Posterior cingulate gyrus (tissue), 11 donors: ENCODE data around the gene DOP1B.
"Not testable (repeated sequence)": the region's sequence is repeated elsewhere in the genome, so short reads cannot be mapped to it uniquely, and the experiment has no call there.

Experiments used
- DNase-seq, 10 donors: peaks; one replicate each; pipeline versions ENCODE4 v3.0.0 to v3.0.0-alpha.2; 2020 to 2021; ENCODE audit warnings: mixed read lengths in 3 of 10
- intact Hi-C: fragments of 100-400 bp; cut with DNase I; formaldehyde crosslinking; loops from one replicate; pipeline ENCODE4 v1.15.1; 2023

DOP1B gene

DNA sequence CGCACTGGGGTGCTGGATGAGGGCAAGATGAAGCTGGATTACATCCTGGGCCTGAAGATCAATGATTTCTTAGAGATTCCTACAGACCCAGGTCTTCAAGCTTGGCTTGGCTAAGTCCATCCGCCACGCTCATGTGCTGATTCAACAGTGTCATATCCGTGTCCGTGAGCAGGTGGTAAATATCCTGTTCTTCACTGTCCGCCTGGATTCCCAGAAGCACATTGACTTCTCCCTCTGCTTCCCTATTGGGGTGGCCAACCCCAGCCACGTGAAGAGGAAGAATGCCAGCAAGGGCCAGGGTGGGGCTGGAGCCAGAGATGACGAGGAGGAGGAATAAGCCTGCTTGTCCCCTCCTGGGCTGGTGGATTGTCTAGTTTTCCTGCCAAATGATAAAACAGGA is 23.9 kb upstream of the DOP1B start:
- no peak for DNase-seq
- intact Hi-C loops: no loop called here

DNA sequence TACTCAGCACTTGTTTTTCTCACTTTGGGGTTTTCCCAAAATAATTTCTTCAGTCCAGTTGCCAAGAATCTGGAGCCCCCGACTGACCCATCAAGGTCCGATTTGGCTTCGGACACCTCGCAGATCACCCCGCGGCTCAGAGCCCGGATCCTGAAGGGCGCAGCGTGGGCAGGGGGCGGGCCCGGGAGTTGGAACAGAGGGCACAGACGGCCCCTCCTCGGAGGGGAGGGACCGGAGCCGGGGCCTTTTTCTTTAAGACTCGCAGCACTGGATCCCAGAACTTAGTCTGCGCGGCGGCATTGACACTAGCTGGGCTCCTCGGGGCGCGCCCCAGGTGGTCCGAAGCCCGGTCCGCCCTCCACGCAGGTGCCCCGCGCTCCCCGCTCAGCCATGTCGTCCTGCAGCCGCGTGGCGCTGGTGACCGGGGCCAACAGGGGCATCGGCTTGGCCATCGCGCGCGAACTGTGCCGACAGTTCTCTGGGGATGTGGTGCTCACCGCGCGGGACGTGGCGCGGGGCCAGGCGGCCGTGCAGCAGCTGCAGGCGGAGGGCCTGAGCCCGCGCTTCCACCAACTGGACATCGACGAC is 21.7 kb upstream of the DOP1B start, which contains the start of gene CBR3:
Gene CBR3, plus strand, starts transcription at position 277 of the 588 bp plus-strand sequence. Its CDS starts 114 bp downstream, at position 391.
- DNase-seq: peak in 9 of 10 donors; percentile 32 to 91 (median 49)
- intact Hi-C loops: no loop called here

DNA sequence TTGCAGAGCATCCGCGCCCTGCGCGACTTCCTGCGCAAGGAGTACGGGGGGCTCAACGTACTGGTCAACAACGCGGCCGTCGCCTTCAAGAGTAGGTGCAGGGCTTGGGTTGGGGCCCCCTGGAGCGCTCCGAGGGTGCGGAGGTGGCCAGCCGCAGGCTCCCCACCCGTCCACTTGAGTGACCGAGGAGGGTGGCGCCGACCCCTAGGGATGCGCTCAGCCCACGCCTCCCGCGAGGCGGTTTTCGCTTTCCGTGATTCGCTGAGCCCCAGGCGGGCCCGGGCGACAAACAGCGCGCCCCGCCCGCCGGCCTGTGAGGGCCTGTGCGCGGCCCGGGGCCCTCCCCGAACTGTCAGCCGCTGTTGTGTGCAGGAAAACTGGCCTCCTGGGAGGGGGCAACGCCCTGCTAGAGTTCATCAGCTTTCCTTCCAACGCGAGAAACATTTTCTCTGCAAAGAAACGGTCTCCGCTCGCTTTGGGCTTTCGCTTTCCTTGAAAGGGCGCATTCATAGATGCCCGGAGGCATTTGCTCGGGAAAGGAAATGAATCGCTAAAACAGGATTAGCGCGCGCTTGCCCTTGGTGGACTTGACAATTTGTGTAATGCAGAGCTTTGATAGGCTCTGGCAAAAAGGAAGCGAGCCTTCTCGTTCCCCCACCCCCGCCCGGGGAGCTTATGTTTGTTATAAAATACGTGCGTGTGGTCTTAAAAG is 21.1 kb upstream of the DOP1B start:
- DNase-seq: peak; percentile 52 to 96 (median 72)
- intact Hi-C loops: no loop called here

DNA sequence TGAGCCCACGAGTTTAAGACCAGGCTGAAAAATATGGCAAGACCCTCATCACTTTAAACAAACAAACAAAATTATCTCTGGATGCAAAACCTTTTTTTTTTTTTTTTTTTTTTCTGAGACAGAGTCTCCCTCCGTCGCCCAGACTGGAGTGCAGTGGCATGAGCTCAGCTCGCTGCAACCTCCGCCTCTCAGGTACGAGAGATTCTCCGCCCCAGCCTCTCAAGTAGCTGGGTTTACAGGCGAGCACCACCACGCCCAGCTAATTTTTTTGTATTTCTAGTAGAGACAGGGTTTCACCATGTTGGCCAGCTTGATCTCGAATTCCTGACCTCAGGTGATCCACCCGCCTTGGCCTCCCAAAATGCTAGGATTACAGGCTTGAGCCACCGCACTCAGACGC is 16.8 kb upstream of the DOP1B start:
- intact Hi-C loops: loop anchor here (5.0 kb wide), 2 partner anchors 68 to 193 kb away; no protein-coding TSS in a partner anchor
- DNase-seq: peak in 1 of 10 donors; percentile 65

DNA sequence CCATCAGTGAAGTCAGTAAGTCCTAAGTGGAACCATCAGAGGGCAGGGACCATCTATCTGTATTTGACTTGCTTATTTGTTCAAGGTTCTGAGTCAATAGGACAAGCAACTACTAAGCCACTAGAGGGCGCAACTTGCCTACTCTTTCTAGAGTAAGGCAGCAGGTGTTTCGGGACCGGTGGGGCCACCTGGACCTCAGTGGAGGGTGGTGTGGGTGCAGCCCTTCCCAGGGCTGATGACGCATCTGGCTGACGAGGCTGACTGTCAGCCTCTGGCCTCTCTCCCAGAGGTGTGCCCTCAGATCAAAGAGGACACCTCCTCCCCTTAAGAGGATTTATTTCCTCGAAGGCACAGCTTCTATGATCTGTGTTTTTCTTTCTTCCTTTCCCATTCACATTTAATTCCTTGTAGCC is 15.1 kb upstream of the DOP1B start:
- DNase-seq: peak in 9 of 10 donors; percentile 17 to 91 (median 72)
- intact Hi-C loops: loop anchor here (5.0 kb wide), 2 partner anchors 66 to 191 kb away; no protein-coding TSS in a partner anchor

DNA sequence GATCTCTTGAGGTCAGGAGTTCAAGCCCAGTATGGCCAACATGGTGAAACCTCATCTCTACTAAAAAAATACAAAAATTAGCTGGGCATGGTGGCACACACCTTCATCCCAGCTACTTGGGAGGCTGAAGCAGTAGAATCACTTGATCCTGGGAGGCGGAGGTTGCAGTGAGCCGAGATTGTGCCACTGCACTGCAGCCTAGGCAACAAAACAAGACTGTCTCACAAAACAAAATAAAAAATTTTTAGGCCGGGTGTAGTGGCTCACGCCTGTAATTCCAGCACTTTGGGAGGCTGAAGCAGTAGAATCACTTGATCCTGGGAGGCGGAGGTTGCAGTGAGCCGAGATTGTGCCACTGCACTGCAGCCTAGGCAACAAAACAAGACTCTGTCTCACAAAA is 12.4 kb upstream of the DOP1B start:
- DNase-seq: not testable (repeated sequence)
- intact Hi-C loops: loop anchor here (5.0 kb wide), 2 partner anchors 63 to 188 kb away; no protein-coding TSS in a partner anchor

DNA sequence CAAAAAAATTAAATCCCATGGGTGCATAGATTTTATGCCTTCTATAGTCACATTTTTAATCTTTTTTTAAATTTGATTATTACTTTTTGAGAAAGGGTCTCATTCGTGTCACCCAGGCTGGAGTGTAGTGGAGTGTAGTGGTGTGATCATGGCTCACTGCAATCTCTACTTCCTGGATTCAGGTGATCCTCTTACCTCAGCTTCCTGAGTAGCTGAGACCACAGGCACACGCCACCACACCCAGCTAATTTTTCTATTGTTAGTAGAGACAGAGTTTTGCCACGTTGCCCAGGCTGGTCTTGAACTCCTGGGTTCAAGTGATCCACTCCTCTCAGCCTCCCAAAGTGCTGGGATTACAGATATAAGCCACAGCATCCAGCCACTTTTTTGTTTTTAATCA is 11.4 kb upstream of the DOP1B start:
- DNase-seq: peak in 1 of 10 donors; percentile 4
- intact Hi-C loops: no loop called here

DNA sequence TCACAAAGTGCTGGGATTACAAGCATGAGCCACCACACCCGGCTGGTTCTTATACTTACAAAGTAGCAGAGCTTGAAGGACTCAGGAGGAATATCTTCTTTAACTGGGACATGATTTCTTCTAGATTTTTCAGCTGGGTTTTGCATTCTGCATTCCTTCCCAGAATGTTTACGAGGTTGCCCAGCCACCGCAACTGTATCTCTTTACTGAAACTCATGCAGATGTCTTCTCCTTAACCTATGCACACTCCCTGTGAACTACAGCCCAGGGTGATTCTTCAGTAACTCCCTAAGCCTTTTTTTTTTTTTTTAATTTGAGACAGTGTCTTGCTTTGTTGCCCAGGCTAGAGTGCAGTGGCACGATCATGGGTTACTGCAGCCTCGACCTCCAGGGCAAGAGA is 8.7 kb upstream of the DOP1B start:
- peak in 2 of 10 donors; percentile 14 to 37 for DNase-seq
- intact Hi-C loops: no loop called here

DNA sequence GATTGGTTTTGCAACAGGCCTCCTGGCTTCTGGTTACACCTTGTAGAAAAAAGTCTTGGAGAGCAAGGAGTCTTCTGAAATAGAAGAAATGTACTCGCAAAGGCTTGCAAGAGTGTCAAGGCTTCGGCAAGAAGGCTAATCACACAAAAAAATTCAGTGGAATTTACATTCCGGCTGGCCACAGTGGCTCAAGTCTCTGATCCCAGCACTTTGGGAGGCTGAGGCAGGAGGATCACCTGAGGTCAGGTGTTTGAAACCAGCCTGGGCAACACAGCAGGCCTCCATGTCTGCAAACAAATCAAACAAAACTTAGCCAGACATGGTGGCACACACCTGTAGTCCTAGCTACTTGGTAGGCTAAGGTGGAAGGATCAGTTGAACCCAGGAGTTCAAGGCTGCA is 7.7 kb upstream of the DOP1B start:
- intact Hi-C loops: no loop called here

DNA sequence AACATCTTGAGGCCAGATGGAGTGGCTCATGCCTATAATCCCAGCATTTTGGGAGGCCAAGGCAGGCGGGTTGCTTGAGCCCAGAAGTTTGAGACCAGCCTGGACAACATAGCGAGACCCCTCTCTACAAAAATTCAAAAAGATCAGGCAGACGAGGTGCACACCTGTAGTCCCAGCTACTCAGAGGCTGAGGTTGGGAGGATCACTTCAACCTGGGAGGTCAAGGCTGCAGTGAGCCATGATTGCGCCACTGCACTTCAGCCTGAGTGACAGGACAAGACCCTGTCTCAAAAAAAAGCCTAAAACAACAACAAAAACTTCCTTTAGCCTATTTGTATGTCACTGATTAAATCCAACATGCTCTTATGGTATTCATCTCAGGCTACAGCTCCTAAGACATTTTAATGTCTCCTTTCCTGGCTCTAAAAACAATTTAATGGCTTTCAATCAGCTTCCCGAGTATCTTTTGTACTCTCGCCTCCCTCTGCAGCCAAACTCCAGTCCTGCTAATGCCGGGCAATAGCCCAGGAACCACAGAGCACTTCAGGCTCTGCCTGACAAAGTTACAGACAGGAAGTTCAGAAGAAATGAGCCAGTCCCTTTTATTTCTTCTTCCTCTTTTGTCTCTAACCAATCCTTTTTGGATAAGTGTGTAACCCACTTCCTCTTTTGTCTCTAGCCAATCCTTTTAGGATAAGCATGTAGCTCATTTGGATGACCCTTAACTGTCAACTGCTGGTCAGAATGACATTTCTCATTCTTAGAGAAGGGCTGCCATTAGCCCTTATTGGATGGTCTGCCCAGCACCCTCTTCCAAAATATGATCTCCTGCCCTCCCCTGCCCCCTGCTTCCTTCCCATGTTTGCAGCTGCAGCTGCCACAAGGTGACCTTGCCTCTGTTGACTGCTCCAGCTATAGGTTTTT is 6.6 kb upstream of the DOP1B start:
- intact Hi-C loops: no loop called here
- DNase-seq: peak in 3 of 10 donors; percentile 29 to 79 (median 67)

More for the DNA sequence above, 7.7 kb upstream of the DOP1B start:
- peak in 1 of 10 donors; percentile 12 for DNase-seq

DNA sequence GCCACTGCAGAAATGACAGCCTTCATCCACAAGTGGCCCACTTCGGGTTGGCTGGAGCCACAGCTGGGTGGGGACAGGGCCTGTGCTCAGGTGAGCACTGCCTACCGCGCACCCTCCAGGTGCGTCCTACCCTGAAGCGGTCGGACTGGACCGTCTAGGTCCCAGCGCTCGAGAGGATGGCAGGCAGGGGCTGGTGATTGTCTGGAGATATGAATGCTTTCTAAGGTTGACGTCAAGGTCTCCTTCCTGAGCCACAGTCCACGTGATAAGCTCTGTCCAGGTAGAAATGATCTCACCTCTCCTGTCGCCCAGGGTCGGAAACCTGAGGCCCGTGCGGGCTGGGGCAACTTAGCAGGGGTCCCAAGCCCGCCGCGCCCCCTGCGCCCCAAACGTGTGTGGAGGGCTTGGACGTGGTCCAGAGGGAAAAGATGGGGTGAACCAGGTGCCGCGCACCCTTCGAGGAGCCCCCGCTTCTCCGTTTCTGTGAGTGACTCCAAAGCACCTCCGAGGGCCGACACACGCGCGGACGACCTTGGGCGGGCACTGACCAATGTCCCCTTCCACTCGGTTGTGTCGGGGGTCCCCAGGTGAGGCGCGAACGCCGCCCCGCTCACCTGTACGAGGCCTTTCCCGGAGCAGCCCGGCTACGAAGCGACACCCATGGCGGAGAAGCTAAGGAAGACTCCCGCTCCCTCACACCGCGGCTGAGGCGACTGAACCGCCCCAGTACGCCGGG is 853 bp upstream of the DOP1B start:
- peak in 1 of 10 donors; percentile 78 for DNase-seq
- intact Hi-C loops: no loop called here

DNA sequence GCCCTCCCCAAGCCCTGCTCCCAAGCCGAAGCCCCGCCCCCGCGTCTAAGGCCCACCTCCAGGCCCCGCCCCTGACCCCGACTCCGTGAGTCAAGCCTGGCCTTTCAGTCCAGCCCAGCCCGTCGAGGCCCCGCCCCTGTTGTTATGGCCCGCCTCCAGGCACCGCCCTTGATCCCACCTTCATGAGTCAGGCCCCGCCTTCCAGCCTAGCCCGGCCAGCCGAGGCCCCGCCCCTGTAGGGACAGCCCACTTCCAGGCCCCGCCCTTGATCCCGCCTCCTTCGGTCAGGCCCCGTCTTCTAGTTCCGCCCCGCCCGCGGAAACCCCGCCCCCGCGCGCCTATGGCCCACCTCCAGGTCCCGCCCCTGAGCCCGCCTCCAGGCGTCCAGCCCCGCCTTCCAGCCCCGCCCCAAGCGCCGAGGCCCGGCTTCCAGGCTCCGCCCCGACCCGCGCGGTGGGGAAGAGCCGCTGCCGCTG is 247 bp upstream of the DOP1B start:
- DNase-seq: peak; percentile 99 to 100 (median 100)
- intact Hi-C loops: no loop called here

DNA sequence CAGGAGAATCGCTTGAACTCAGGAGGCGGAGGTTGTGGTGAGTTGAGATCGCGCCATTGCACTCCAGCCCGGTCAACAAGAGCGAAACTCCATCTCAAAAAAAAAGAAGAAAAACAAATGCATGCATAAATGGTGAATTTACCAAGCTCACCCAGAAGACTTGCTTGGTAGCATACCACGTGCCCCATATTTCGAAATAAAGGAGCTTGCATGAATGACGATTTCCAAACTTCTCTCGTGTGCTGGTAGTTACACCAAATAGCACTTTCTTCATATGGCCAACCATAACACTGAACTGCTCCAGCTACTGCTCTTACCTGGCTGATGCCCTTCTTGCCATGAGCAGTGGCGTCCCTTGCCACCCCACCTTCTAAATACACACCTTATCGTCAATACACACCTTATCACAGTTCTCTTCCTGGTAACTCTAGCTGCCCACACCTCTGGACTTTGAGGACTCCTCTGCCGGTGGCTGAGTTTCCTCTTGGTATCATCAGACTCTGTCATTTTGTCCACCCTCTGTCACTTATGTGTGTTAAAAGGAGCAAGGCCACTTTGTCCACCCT is 2.8 kb downstream of the DOP1B start:
- intact Hi-C loops: no loop called here

DNA sequence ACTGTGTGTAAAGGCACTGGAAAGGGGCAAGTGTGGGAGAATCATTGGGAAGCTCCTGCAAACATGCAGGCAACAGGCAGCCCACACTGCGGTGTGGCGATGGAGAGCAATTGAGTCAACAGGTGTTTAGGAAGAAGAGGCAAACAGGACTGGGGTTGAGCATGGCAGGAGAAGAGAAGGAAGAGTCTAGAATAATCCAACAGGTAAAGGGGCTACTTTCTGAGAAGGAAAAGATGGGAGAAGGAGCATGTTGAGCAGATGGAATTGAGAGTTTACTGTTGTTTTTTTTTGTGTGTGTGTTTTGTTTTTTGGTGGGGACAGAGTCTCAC is 4.2 kb downstream of the DOP1B start:
- intact Hi-C loops: no loop called here

More for the DNA sequence above, 2.8 kb downstream of the DOP1B start:
- peak in 1 of 10 donors; percentile 13 for DNase-seq

DNA sequence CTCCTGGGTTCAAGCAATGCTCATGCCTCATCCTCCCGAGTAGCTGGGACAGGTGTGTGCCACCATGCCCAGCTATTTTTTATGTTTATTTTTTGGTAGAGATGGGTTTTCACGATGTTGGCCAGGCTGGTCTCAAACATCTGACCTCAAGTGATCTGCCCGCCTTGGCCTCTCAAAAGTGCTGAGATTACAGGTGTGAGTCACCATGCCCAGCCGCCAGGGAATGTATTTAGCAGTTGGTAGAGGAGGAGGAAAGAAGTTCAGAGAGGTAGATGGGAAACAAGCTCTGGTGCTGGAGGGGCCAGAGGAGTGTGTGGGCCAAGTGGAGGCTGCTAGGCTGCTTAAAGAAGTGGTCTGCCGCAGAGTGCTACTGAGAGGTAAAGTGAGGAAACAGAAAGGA is 6.0 kb downstream of the DOP1B start:
- intact Hi-C loops: no loop called here
- peak in 1 of 10 donors; percentile 37 for DNase-seq

More for the DNA sequence above, 4.2 kb downstream of the DOP1B start:
- no peak for DNase-seq

DNA sequence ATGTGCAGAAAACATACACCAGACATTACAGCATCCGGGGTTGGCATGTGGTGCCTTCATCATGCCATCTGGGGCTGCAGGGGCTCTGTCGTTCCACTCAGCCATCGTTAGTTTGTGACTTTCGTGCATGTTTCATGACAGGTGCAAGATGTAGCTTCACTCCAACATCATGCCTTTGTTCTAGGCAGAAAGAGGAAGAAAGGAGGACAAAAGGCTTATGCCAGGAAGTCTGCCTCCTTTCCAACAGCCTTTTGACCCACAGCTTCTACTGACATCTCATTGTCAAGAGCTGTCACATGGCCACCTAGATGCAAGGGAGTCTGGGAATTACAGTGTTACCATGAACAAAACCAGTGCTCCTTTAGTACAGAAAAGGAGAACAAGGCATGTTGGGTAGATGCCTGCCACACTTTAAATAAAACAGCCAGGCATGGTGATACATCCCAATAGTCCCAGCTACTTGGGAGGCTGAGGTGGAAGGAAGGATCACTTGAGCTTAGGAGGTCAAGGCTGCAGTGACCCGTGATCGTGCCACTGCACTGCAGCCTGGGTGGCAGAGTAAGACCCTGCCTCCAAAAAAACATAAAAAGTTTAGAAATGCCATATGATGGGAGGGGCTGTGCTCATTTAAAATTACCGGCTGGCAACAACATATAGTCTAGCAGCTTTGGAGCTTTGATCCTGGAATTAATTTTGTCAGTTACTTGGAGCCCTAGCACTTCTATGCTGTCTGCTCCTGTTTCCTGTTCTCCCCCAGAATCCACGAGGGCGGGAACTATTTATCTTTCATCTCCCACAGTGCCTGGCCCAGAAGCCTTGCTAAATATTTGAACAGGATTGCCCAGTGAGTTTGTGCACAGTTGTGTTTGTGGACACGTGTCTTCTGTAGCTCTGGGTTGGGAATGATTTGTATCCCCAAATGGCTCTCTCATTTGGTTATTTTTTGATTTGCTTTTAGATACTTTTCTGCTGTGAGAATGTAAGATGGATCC is 7.4 kb downstream of the DOP1B start:
- intact Hi-C loops: no loop called here
- DNase-seq: peak in 1 of 10 donors; percentile 17

DNA sequence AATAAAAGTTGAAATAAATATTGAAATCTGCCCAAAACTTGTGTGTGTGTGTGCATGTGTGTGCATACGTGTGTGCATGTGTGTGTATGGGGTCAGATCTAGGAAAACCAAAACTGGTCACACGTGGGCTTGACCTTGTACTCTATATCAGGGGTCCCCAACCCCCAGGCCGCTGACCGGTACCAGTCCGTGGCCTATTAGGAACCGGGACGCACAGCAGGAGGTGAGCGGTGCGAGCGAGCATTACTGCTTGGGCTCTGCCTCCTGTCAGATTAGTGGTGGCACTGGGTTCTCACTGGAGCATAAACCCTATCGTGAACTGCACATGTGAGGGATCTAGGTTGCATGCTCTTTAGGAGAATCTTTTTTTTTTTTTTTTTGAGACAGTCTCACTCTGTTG is 8.7 kb downstream of the DOP1B start:
- intact Hi-C loops: no loop called here
- DNase-seq: peak in 2 of 10 donors; percentile 44 to 57

DNA sequence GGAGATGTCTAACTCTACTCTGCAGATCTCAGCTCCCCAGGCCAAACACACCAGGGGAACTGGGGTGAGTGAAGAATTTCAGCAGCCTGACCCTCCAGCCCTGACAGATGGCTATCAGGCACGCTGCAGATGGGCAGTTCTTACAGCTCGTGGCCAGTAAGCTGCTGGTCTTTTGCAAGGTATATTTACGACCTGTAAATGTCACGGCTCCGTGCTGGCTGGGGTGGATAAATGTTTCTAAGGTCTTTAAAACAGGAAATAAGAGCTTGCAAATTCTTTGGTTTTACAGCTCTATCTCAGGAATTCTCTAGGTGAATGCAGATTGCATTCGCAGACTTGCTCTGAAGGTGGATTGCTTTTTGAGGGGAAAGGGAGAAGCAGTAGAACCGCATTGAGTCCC is 10.1 kb downstream of the DOP1B start:
- intact Hi-C loops: no loop called here
- peak in 1 of 10 donors; percentile 21 for DNase-seq
